ENCODE data around the gene OVOL3.
"Not testable (repeated sequence)": the region's sequence is repeated elsewhere in the genome, so short reads cannot be mapped to it uniquely, and the experiment has no call there.

OVOL3 gene

GRCh38 chr19:36101550-36102327 is 9.2 kb upstream of the OVOL3 start:
- DNase-seq: no peak

- no peak for DNase-seq
These were observed 7.8 kb upstream of the OVOL3 start for GRCh38 chr19:36103040-36103626.

- no peak for DNase-seq
These were observed 6.9 kb upstream of the OVOL3 start for GRCh38 chr19:36103842-36104552.

GRCh38 chr19:36106441-36106840 is 4.5 kb upstream of the OVOL3 start:
- DNase-seq: no peak

- no peak for DNase-seq
These were observed 4.0 kb upstream of the OVOL3 start for GRCh38 chr19:36106991-36107390.

GRCh38 chr19:36108684-36109083 is 2.3 kb upstream of the OVOL3 start:
- no peak for DNase-seq

GRCh38 chr19:36111200-36111539 is 227 bp downstream of the OVOL3 start:
- DNase-seq: no peak

GRCh38 chr19:36112678-36113077 is 1.7 kb downstream of the OVOL3 start:
- DNase-seq: no peak

GRCh38 chr19:36113425-36113824 is 2.5 kb downstream of the OVOL3 start:
- DNase-seq: no peak

- peak; percentile 15 for DNase-seq
These were observed 3.2 kb downstream of the OVOL3 start for GRCh38 chr19:36113894-36114720.

- DNase-seq: peak; percentile 99
These were observed 3.9 kb downstream of the OVOL3 start, which contains the start of gene POLR2I for GRCh38 chr19:36114721-36115452. Gene POLR2I (minus strand): TSS chr19:36114875. CDS start chr19:36114856, 19 bp downstream.

- DNase-seq: no peak
These were observed 4.8 kb downstream of the OVOL3 start, which contains the start of gene TBCB for GRCh38 chr19:36115453-36116343. Gene TBCB (plus strand): TSS chr19:36115468. CDS start chr19:36115561, 93 bp downstream.

GRCh38 chr19:36116344-36116637 is 5.3 kb downstream of the OVOL3 start:
- DNase-seq: no peak

GRCh38 chr19:36120092-36120983 is 9.4 kb downstream of the OVOL3 start:
- DNase-seq: no peak

GRCh38 chr19:36120984-36121358 is 10.0 kb downstream of the OVOL3 start:
- no peak for DNase-seq

GRCh38 chr19:36121486-36122124 is 10.7 kb downstream of the OVOL3 start:
- DNase-seq: no peak

GRCh38 chr19:36125557-36125956 is 14.6 kb downstream of the OVOL3 start:
- DNase-seq: no peak

GRCh38 chr19:36128392-36128736 is 17.4 kb downstream of the OVOL3 start:
- DNase-seq: no peak

- not testable (repeated sequence) for DNase-seq
These were observed 20.3 kb downstream of the OVOL3 start for GRCh38 chr19:36131221-36131620.

GRCh38 chr19:36134867-36135266 is 23.9 kb downstream of the OVOL3 start:
- not testable (repeated sequence) for DNase-seq
